GM13976 (cell line): ENCODE data around the gene HOXD4.

ENCODE experiments used
- DNase-seq: peaks from one replicate; pipeline ENCODE4 v3.0.0; 2012; ENCODE audit warnings: low spot score
- CTCF ChIP-seq: IDR thresholded peaks from 2 replicates; pipeline ENCODE4 v1.5.1; 2012; ENCODE audit warnings: borderline replicate concordance, mild to moderate bottlenecking; ENCODE audit not compliant: insufficient read depth; ENCODE audit errors: extremely low read depth, missing control alignments, control extremely low read depth
- in situ Hi-C: fragments of 300-500 bp; cut with MboI; formaldehyde crosslinking; loops from one replicate; pipeline ENCODE4 v1.12.0; 2022; ENCODE audit warnings: low sequenced_read_pairs, mixed read lengths, inconsistent platforms; ENCODE audit not compliant: unreplicated experiment

HOXD4 gene

DNA sequence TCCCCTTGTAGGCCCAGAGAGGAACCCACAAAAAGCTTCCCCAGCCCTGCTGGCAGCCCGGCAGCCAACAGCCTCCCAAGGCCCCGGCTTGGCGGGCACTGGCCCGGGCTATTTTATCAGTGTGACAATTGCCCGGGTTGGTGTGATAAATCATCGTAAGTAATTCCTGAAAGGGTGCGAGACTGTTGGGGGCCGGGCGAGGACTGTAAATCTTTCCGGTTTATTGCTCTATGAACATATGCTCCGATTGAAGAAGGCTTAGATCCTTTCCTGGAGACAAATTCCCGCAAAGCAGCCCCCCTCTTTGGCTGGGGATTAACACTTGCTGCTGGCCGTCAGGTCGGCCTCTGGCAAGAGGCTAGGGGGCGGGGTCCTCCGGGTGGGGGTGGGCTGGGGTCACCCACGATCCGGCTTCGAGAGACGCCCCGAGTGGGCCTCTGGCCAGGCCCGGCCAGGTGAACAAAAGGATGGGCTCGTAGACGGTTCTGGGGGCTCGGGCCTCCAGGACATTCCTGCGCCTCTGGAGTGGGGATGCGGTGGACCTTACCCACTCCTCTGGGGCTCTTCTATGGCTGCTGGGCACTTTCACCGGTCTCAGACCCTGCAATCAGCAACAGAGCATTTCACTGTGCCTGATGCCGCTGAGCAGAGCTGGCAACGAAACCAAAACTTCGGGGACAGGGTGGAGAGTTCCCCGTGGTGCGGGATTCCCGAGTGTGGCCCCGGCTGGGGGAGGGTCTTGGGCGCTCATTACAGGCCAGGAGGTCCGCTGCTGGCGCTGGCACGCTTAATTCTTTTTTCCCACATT, 7.7 kb downstream of the HOXD4 start:
- no peak for DNase-seq
- in situ Hi-C loops: no loop called here
- TF ChIP-seq CTCF: no peak

DNA sequence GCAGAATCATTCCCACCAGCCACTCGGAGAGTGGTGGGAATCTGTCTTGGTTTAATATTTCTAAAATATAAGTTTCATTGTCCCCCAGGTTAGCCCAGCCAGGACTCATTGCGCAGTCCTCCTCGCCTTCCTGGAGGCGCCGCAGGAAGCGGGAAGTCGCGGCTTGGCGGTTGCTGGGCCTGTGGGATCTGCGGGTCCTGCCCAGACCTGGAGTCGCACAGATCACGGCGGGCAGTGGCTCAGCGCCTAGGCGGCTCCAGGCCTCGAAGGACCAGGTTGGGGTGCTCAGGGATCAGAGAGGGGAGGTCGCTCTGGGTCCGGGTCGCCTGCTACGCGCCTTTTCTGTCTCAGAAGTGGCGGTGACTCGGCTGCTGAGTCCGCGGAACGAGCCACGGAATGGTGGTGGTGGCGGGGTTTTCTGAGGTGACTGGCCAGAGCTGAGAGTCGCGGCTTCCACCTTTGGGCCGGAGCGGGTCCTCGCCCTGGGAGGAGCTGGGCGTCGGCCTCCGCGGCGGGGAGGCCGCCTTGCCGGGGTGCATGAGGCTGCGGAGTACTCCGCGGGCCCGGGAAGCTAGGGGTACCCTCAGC, 8.4 kb downstream of the HOXD4 start:
- TF ChIP-seq CTCF: no peak
- DNase-seq: no peak
- in situ Hi-C loops: no loop called here

DNA sequence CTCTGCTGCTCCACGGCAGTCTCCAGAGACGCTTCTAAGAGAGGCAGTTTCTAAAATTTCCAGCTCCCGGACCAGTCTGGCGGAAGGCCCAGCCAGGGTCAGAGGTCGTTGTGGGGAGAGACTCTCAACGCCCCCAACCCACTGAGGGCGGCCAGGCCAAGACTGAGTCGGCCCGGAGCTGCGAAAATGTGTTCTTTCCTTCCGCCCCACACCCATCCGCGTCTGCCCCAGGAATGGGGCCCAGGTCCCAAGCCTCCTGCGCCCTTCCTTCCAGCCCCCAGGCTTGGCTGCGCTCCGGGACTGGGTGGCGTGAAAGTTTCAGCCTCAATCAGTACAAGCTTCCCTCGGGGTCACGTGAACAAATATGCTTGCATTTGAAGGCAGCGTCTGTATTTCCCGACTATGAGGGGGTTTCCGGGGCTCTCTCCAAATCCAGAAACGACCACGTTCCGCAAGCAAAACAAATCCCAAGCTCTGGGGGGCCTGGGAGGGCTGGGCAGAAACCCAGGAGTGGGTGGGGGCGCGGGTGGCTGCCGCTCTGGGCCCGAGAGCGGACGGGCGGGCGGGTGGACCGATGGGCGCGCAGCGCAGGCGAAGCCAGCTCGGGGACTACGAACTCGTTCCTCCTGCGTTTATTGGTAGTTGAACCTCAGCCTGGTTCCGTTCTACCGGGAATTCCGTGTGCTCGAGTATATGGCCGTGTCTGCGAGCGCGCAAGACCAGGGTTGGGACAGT, 9.1 kb downstream of the HOXD4 start:
- no peak for TF ChIP-seq CTCF
- DNase-seq: no peak
- in situ Hi-C loops: no loop called here

- DNase-seq: no peak
- in situ Hi-C loops: no loop called here
- no peak for TF ChIP-seq CTCF
These were observed 9.9 kb downstream of the HOXD4 start for GRCh38 chr2:176160986-176161824.

DNA sequence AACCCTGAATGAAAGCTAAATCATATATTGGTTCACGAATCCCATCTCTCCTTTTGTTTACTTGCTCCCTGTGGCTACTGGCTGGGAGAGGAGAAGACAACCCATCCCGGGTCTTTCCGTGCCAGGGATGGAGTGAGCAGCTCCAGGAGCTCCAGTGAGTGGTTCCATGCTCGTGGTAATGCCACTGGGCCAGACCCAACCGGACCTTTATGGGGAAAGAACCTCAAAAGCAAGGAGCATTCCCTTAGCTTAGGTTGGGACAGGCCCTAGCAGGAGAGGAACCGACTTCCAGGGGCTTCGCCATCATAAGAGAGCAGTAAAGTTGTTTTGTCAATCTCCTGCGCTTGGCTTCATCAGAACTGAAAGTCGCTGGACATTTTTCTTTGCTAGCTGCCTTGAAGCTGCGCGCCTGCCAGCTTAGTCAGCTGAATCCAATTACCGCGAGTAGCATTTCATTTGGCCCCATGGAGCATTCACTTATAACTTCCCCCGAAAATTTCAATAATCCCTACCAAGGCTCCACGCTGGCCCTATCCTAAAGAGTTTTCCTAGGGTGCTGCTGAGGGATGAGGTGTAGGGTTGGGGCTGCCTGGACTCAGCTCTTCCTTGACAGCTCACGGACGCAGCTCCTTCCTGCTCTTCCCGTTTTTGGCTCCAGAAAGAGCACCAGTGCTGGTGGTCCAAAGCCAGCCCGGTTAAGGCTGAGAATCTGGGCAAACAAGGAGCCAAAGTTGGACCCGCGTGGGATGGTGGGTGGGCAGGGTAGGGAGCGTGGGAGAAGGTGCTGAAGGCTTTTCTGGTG, 10.7 kb downstream of the HOXD4 start:
- no peak for TF ChIP-seq CTCF
- in situ Hi-C loops: no loop called here
- no peak for DNase-seq
